Measurements from ENCODE around the gene PLCL1.

PLCL1 gene

GRCh38 chr2:197904446-197904845 lies 100.1 kb downstream of the PLCL1 start:
- H3K27me3 ChIP-seq (ENCODE audit: insufficient read depth, low read depth): no peaks in the 10 kb centered on the region
- H3K36me3 ChIP-seq (ENCODE audit: insufficient read depth): no peaks in the 10 kb centered on the region
- H3K4me3 ChIP-seq (IDR thresholded peaks at IDR 0.05; ENCODE audit: insufficient read depth, low read depth, low read length): no peak overlapping the region
- peaks cover 13% of the 10 kb centered on the region for H3K4me1 ChIP-seq (ENCODE audit: low read depth, poor library complexity, severe bottlenecking)
- TF ChIP-seq CTCF (conservative IDR thresholded peaks at IDR 0.05; ENCODE audit: low read depth, low read length): no peak
- no peaks in the 10 kb centered on the region for H4K20me1 ChIP-seq (ENCODE audit: insufficient read depth)
- no peak overlapping the region for H3K9ac ChIP-seq
- H3K79me2 ChIP-seq (ENCODE audit: insufficient read depth, low read depth): no peaks in the 10 kb centered on the region
- H2AFZ ChIP-seq (ENCODE audit: low read depth): no peak overlapping the region
- H3K4me2 ChIP-seq: no peak overlapping the region
- H3K27ac ChIP-seq: no peak overlapping the region

GRCh38 chr2:197908156-197908555 lies 103.8 kb downstream of the PLCL1 start:
- H3K4me2 ChIP-seq: no peak overlapping the region
- no peaks in the 10 kb centered on the region for H4K20me1 ChIP-seq (ENCODE audit: insufficient read depth)
- H3K36me3 ChIP-seq (ENCODE audit: insufficient read depth): no peaks in the 10 kb centered on the region
- H3K27me3 ChIP-seq (ENCODE audit: insufficient read depth, low read depth): no peaks in the 10 kb centered on the region
- no peak overlapping the region for H2AFZ ChIP-seq (ENCODE audit: low read depth)
- H3K9ac ChIP-seq: no peak overlapping the region
- no peak overlapping the region for H3K27ac ChIP-seq
- no peaks in the 10 kb centered on the region for H3K79me2 ChIP-seq (ENCODE audit: insufficient read depth, low read depth)
- no peak for TF ChIP-seq CTCF (conservative IDR thresholded peaks at IDR 0.05; ENCODE audit: low read depth, low read length)
- H3K4me1 ChIP-seq (ENCODE audit: low read depth, poor library complexity, severe bottlenecking): peaks cover 3% of the 10 kb centered on the region
- H3K4me3 ChIP-seq (IDR thresholded peaks at IDR 0.05; ENCODE audit: insufficient read depth, low read depth, low read length): no peak overlapping the region

GRCh38 chr2:197908990-197909776 lies 104.8 kb downstream of the PLCL1 start:
- H3K27ac ChIP-seq: no peak overlapping the region
- no peak overlapping the region for H3K4me3 ChIP-seq (IDR thresholded peaks at IDR 0.05; ENCODE audit: insufficient read depth, low read depth, low read length)
- TF ChIP-seq CTCF (conservative IDR thresholded peaks at IDR 0.05; ENCODE audit: low read depth, low read length): no peak
- no peaks in the 10 kb centered on the region for H3K79me2 ChIP-seq (ENCODE audit: insufficient read depth, low read depth)
- no peak overlapping the region for H3K9ac ChIP-seq
- H4K20me1 ChIP-seq (ENCODE audit: insufficient read depth): no peaks in the 10 kb centered on the region
- H2AFZ ChIP-seq (ENCODE audit: low read depth): no peak overlapping the region
- no peaks in the 10 kb centered on the region for H3K36me3 ChIP-seq (ENCODE audit: insufficient read depth)
- peaks cover 2% of the 10 kb centered on the region for H3K4me1 ChIP-seq (ENCODE audit: low read depth, poor library complexity, severe bottlenecking)
- H3K27me3 ChIP-seq (ENCODE audit: insufficient read depth, low read depth): no peaks in the 10 kb centered on the region
- H3K4me2 ChIP-seq: no peak overlapping the region

GRCh38 chr2:197911667-197912066 lies 107.3 kb downstream of the PLCL1 start:
- Histone ChIP-seq H4K20me1 (ENCODE audit: insufficient read depth) (no peaks in the 10 kb centered on the region), H3K79me2 (ENCODE audit: insufficient read depth, low read depth) (no peaks in the 10 kb centered on the region), H2AFZ (ENCODE audit: low read depth) (no peak overlapping the region), H3K36me3 (ENCODE audit: insufficient read depth) (no peaks in the 10 kb centered on the region), H3K4me3 (IDR thresholded peaks at IDR 0.05; ENCODE audit: insufficient read depth, low read depth, low read length) (no peak overlapping the region), H3K9ac (no peak overlapping the region), H3K4me2 (no peak overlapping the region), H3K27me3 (ENCODE audit: insufficient read depth, low read depth) (no peaks in the 10 kb centered on the region), H3K27ac (no peak overlapping the region), H3K4me1 (ENCODE audit: low read depth, poor library complexity, severe bottlenecking) (no peaks in the 10 kb centered on the region)
- TF ChIP-seq CTCF (conservative IDR thresholded peaks at IDR 0.05; ENCODE audit: low read depth, low read length): no peak

Measured in KMS-11 (cell line).